H1 (cell line): Measurements from ENCODE around the gene ARHGEF12. TPM values are rescaled to one million over a fixed set of nuclear protein-coding genes. Genes with fewer than 3 reads are reported as not detected.

ENCODE experiments used
- CTCF ChIA-PET: fragments of 300-600 bp; sonication (Branson Sonifier 250); formaldehyde crosslinking; loops from one replicate; lab custom pipeline; 2021; ENCODE audit not compliant: partially characterized antibody; lab: Charles Lee
- POLR2A ChIA-PET: fragments of 300-600 bp; sonication (Branson Sonifier 250); formaldehyde crosslinking; loops from one replicate; lab custom pipeline; 2021; ENCODE audit warnings: inconsistent platforms; ENCODE audit not compliant: partially characterized antibody; lab: Charles Lee
- DNase-seq, 2 experiments: peaks; one replicate each; pipeline versions ENCODE4 v3.0.0 to v3.0.0-alpha.2; 2010 to 2022; ENCODE audit warnings: low spot score in 2 of 2, low read depth in 1 of 2, mixed read lengths in 1 of 2
- FAIRE-seq: peaks from 2 replicates; lab custom pipeline; 2011; peaks lifted over from hg19 to GRCh38; lab: Jason Lieb, UNC
- H2AFZ ChIP-seq: 2 replicates; pipeline ENCODE4 v1.8.1; 2012; ENCODE audit warnings: low read length, inconsistent platforms
- H2AK5ac ChIP-seq: 2 replicates; pipeline ENCODE4 v1.6.1; 2013; ENCODE audit warnings: low read depth, low read length
- H2BK120ac ChIP-seq: replicated peaks from 2 replicates; pipeline ENCODE3; 2013; ENCODE audit warnings: low read depth, low read length, inconsistent platforms
- H2BK12ac ChIP-seq: 2 replicates; pipeline ENCODE4 v1.6.1; 2013; ENCODE audit warnings: low read depth, low read length
- H2BK15ac ChIP-seq: 2 replicates; pipeline ENCODE4 v1.6.1; 2013; ENCODE audit warnings: low read length
- H2BK20ac ChIP-seq: 2 replicates; pipeline ENCODE4 v1.6.1; 2013; ENCODE audit warnings: low read length
- H2BK5ac ChIP-seq: 2 replicates; pipeline ENCODE4 v1.6.1; 2013; ENCODE audit warnings: low read depth, low read length
- H3K14ac ChIP-seq: 2 replicates; pipeline ENCODE4 v1.6.1; 2013; ENCODE audit warnings: inconsistent platforms; ENCODE audit not compliant: insufficient read length
- H3K18ac ChIP-seq: 2 replicates; pipeline ENCODE4 v1.6.1; 2013; ENCODE audit warnings: low read length; ENCODE audit errors: extremely low read depth
- H3K23ac ChIP-seq: 2 replicates; pipeline ENCODE4 v1.6.1; 2013; ENCODE audit warnings: inconsistent platforms; ENCODE audit not compliant: insufficient read length
- H3K23me2 ChIP-seq: 2 replicates; pipeline ENCODE4 v1.6.1; 2013; ENCODE audit warnings: low read depth, low read length
- H3K27ac ChIP-seq: 2 replicates; pipeline ENCODE4 v1.6.1; 2011; ENCODE audit warnings: low read depth, low read length, inconsistent platforms
- H3K27me3 ChIP-seq, 4 experiments: replicated peaks in 1 of 4; 1 replicate in 1 of 4; 2 replicates in 3 of 4; pipeline versions ENCODE4 v1.6.1 to v1.8.1; 2011 to 2013; ENCODE audit warnings: low read length in 3 of 4, mild to moderate bottlenecking in 3 of 4, inconsistent platforms in 2 of 4, mixed read lengths in 2 of 4, moderate library complexity in 1 of 4; ENCODE audit not compliant: control insufficient read depth in 3 of 4, insufficient read depth in 3 of 4; ENCODE audit errors: extremely low read depth in 1 of 4
- H3K36me3 ChIP-seq, 4 experiments: 2 replicates each; pipeline versions ENCODE4 v1.6.1 to v1.8.1; 2011 to 2013; ENCODE audit warnings: mild to moderate bottlenecking in 4 of 4, low read length in 3 of 4, moderate library complexity in 2 of 4, control low read depth in 1 of 4, inconsistent platforms in 1 of 4; ENCODE audit not compliant: insufficient read depth in 4 of 4, control insufficient read depth in 2 of 4
- H3K4ac ChIP-seq: replicated peaks from 2 replicates; pipeline ENCODE3; 2013; ENCODE audit warnings: low read length, low read depth, mixed read lengths, inconsistent platforms; ENCODE audit not compliant: insufficient read length
- H3K4me1 ChIP-seq, 4 experiments: replicated peaks in 1 of 4; 1 replicate in 1 of 4; 2 replicates in 3 of 4; pipeline versions ENCODE4 v1.6.1 to v1.8.1; 2011 to 2013; ENCODE audit warnings: low read length in 3 of 4, inconsistent platforms in 2 of 4, mixed read lengths in 1 of 4; ENCODE audit not compliant: insufficient read depth in 4 of 4, control insufficient read depth in 3 of 4
- H3K4me2 ChIP-seq, 2 experiments: 2 replicates each; pipeline versions ENCODE4 v1.6.1 to v1.8.1; 2011 to 2013; ENCODE audit warnings: low read depth in 2 of 2, low read length in 2 of 2, control low read depth in 1 of 2, inconsistent platforms in 1 of 2, mild to moderate bottlenecking in 1 of 2; ENCODE audit not compliant: insufficient read depth in 1 of 2
- H3K4me3 ChIP-seq, 4 experiments: fragments of 200-600, 300-600 bp in 1 of 4; sonication (generic), shearing (Covaris generic), sonication (Bioruptor Twin) in 1 of 4; 2 replicates each; pipeline versions ENCODE4 v1.5.1 to v1.8.1; 2011 to 2016; ENCODE audit warnings: low read length in 4 of 4, low read depth in 3 of 4, control low read depth in 2 of 4, inconsistent platforms in 2 of 4, mild to moderate bottlenecking in 2 of 4, mixed read lengths in 1 of 4, moderate library complexity in 1 of 4; ENCODE audit not compliant: insufficient read depth in 2 of 4; ENCODE audit errors: extremely low read depth in 1 of 4
- H3K56ac ChIP-seq: replicated peaks from 2 replicates; pipeline ENCODE3; 2013; ENCODE audit warnings: low read depth, mild to moderate bottlenecking, mixed read lengths, low read length, inconsistent platforms; ENCODE audit not compliant: insufficient read length
- H3K79me1 ChIP-seq: 2 replicates; pipeline ENCODE4 v1.6.1; 2013; ENCODE audit warnings: low read depth, low read length, control low read depth
- H3K79me2 ChIP-seq, 2 experiments: 2 replicates each; pipeline versions ENCODE4 v1.6.1 to v1.8.1; 2012 to 2013; ENCODE audit warnings: low read length in 2 of 2, mild to moderate bottlenecking in 2 of 2, inconsistent platforms in 1 of 2; ENCODE audit not compliant: insufficient read depth in 2 of 2, control insufficient read depth in 1 of 2
- H3K9ac ChIP-seq, 4 experiments: replicated peaks in 1 of 4; 1 replicate in 1 of 4; 2 replicates in 3 of 4; pipeline versions ENCODE4 v1.6.1 to v1.8.1; 2011 to 2013; ENCODE audit warnings: low read depth in 3 of 4, low read length in 3 of 4, control low read depth in 2 of 4, mild to moderate bottlenecking in 2 of 4, moderate library complexity in 2 of 4, inconsistent platforms in 1 of 4; ENCODE audit errors: extremely low read depth in 1 of 4
- H3K9me3 ChIP-seq, 2 experiments: 2 replicates each; pipeline versions ENCODE4 v1.6.1 to v1.8.1; 2012 to 2013; ENCODE audit warnings: mild to moderate bottlenecking in 2 of 2, moderate library complexity in 2 of 2, control low read depth in 1 of 2, inconsistent platforms in 1 of 2, low read depth in 1 of 2, low read length in 1 of 2, mixed read lengths in 1 of 2; ENCODE audit not compliant: insufficient read depth in 2 of 2
- H4K20me1 ChIP-seq, 2 experiments: replicated peaks in 1 of 2; 2 replicates each; pipeline versions ENCODE3 to v1.8.1; 2011 to 2013; ENCODE audit warnings: inconsistent platforms in 2 of 2, low read length in 2 of 2, mild to moderate bottlenecking in 1 of 2; ENCODE audit not compliant: insufficient read depth in 2 of 2, control insufficient read depth in 1 of 2
- H4K5ac ChIP-seq: 2 replicates; pipeline ENCODE4 v1.6.1; 2013; ENCODE audit warnings: low read length, low read depth, mixed read lengths, inconsistent platforms; ENCODE audit not compliant: insufficient read length
- H4K8ac ChIP-seq: 2 replicates; pipeline ENCODE4 v1.8.0; 2013; ENCODE audit warnings: mild to moderate bottlenecking, moderate library complexity, low read length, inconsistent platforms; ENCODE audit not compliant: insufficient read depth; ENCODE audit errors: extremely low read depth
- H4K91ac ChIP-seq: replicated peaks from 2 replicates; pipeline ENCODE3; 2013; ENCODE audit warnings: low read length, mixed read lengths, inconsistent platforms; ENCODE audit not compliant: insufficient read length
- FOSL1 ChIP-seq: IDR thresholded peaks from 2 replicates; pipeline ENCODE4 v1.6.1; 2011; ENCODE audit warnings: mild to moderate bottlenecking, low read depth, low read length, moderate library complexity; ENCODE audit not compliant: insufficient read depth
- WGBS, 2 experiments: shearing (Covaris generic) in 1 of 2; methylation state at CpG; one replicate each; pipeline versions ENCODE4 v1.1.6 to v1.1.7; 2013 to 2015; ENCODE audit warnings: low lambda C conversion rate in 2 of 2, mixed read lengths in 2 of 2, inconsistent platforms in 1 of 2, low coverage in 1 of 2, missing lambda C conversion rate in 1 of 2; ENCODE audit not compliant: insufficient replicate concordance in 2 of 2, insufficient coverage in 1 of 2, insufficient read length in 1 of 2; ENCODE audit errors: extremely low coverage in 1 of 2, missing lambda C conversion rate in 1 of 2; 5-methylcytosine and 5-hydroxymethylcytosine counted together
- polyA plus RNA-seq, 7 experiments: library from polyadenylated mRNA; depleted of rRNA in 3 of 7; stranded (reverse) in 5 of 7; unstranded in 2 of 7; fragments of >200 nt in 5 of 7; fragments of 200-250 nt in 2 of 7; gene quantifications; 1 replicate in 5 of 7; 2 replicates in 1 of 7; 4 replicates in 1 of 7; pipeline versions ENCODE4 v1.2.1 to v1.2.3, GENCODE V29; 2011 to 2013; ENCODE audit warnings: missing spikeins in 2 of 7, mixed read lengths in 2 of 7
- total RNA-seq: library from RNA; stranded (reverse); fragmentation: NEBNext Ultra II Directional; extraction: Animal tissue kit (Norgen Biotek cat#: 25700); gene quantifications from 2 replicates; pipeline ENCODE4 v1.2.1, GENCODE V29; 2021

The ARHGEF12 gene
- total and polyA plus RNA-seq, 2 of the 8 experiments (the other 6 are each of a cell fraction or from before 2014, with no cell fraction given), result 5.1 to 33.7 TPM

GRCh38 chr11:120334332-120334731 lies 1.9 kb upstream of the ARHGEF12 start:
- no peak overlapping the region for H2BK12ac ChIP-seq
- H3K36me3 ChIP-seq, result peaks cover 0 to 10% (median 3%) of the 10 kb centered on the region in 4 experiments; a peak in 4 of 8 replicates
- no peak overlapping the region for H3K27ac ChIP-seq
- no peak overlapping the region for H2BK5ac ChIP-seq
- no peak overlapping the region for H3K23ac ChIP-seq
- H3K4me3 ChIP-seq, result no peak overlapping the region
- no peak overlapping the region for H2BK20ac ChIP-seq
- no peak overlapping the region for H4K8ac ChIP-seq
- H4K5ac ChIP-seq, result no peak overlapping the region
- H3K56ac ChIP-seq, result no peak overlapping the region
- no peak for TF ChIP-seq FOSL1
- DNase-seq (no peak), FAIRE-seq (no peak)
- 60% methylated on average over 1 of the region's 1 CpG; no CpG with 5 or more reads in 1 of the 2 experiments for WGBS, 2 experiments
- H3K14ac ChIP-seq, result no peak overlapping the region
- ChIA-PET CTCF (interaction anchor here (0.7 to 2.5 kb wide), 27 partner anchors 9 to 595 kb away, joined by 3 to 19 read pairs (median 4); partner anchors contain the start of genes POU2F3 and TLCD5), POLR2A (interaction anchor here (0.7 to 1.2 kb wide), 2 partner anchors 66 to 149 kb away, joined by 3 read pairs; no protein-coding TSS in a partner anchor)
- no peak overlapping the region for H3K4ac ChIP-seq
- no peak overlapping the region for H4K91ac ChIP-seq
- peaks cover 4 to 26% of the 10 kb centered on the region in 2 experiments; a peak in 3 of 4 replicates for H3K79me2 ChIP-seq
- no peak overlapping the region for H2BK15ac ChIP-seq
- no peak overlapping the region for H2AFZ ChIP-seq
- no peak overlapping the region for H2BK120ac ChIP-seq
- H3K4me1 ChIP-seq, result peaks cover 0 to 5% (median 2%) of the 10 kb centered on the region in 4 experiments; a peak in 6 of 7 replicates
- no peaks in the 10 kb centered on the region for H3K9me3 ChIP-seq
- H3K9ac ChIP-seq, result no peak overlapping the region
- H4K20me1 ChIP-seq, result peaks cover 0 to 6% of the 10 kb centered on the region in 2 experiments
- no peak overlapping the region for H2AK5ac ChIP-seq
- no peaks in the 10 kb centered on the region for H3K79me1 ChIP-seq
- H3K23me2 ChIP-seq, result peaks cover 10% of the 10 kb centered on the region
- no peak overlapping the region for H3K18ac ChIP-seq
- no peak overlapping the region for H3K4me2 ChIP-seq
- H3K27me3 ChIP-seq, result no peaks in the 10 kb centered on the region
